CD4-positive, alpha-beta memory T cell (primary cell): ENCODE measurements around the gene GLI1. TPM values are rescaled to one million over a fixed set of nuclear protein-coding genes. Genes with fewer than 3 reads are reported as not detected.
"Not testable (repeated sequence)": the region's sequence is repeated elsewhere in the genome, so short reads cannot be mapped to it uniquely, and the experiment has no call there.

ENCODE experiments used
- CTCF ChIA-PET: fragments of 350-600 bp; sonication (Branson Sonifier 250); formaldehyde crosslinking; loops from one replicate; lab custom pipeline; 2021; ENCODE audit warnings: inconsistent platforms; ENCODE audit not compliant: partially characterized antibody; lab: Charles Lee
- POLR2A ChIA-PET: fragments of 350-600 bp; sonication (Branson Sonifier 250); formaldehyde crosslinking; loops from one replicate; lab custom pipeline; 2021; ENCODE audit not compliant: partially characterized antibody; lab: Charles Lee
- DNase-seq, 5 donors: peaks; one replicate each; pipeline versions ENCODE4 v3.0.0 to v3.0.0-alpha.2; 2020 to 2022; ENCODE audit warnings: mixed read lengths in 1 of 5
- H3K27ac ChIP-seq: one replicate; pipeline ENCODE4 v1.7.0; 2013; ENCODE audit warnings: low read depth, low read length
- H3K27me3 ChIP-seq: 2 replicates; pipeline ENCODE4 v1.7.0; 2013; ENCODE audit warnings: mild to moderate bottlenecking, low read length, moderate library complexity; ENCODE audit not compliant: insufficient read depth
- H3K36me3 ChIP-seq: 2 replicates; pipeline ENCODE4 v1.7.0; 2013; ENCODE audit warnings: mild to moderate bottlenecking, low read length, moderate library complexity; ENCODE audit not compliant: insufficient read depth
- H3K4me1 ChIP-seq: 2 replicates; pipeline ENCODE4 v1.7.0; 2013; ENCODE audit warnings: mild to moderate bottlenecking, low read length, moderate library complexity; ENCODE audit not compliant: insufficient read depth
- H3K4me3 ChIP-seq, 2 donors: one replicate each; pipeline ENCODE4 v1.7.0; 2013; ENCODE audit warnings: low read length in 2 of 2, mild to moderate bottlenecking in 1 of 2
- H3K9me3 ChIP-seq, 2 donors: one replicate each; pipeline ENCODE4 v1.7.0; 2013; ENCODE audit warnings: low read length in 2 of 2, control low read depth in 1 of 2; ENCODE audit not compliant: control insufficient read depth in 1 of 2
- H3K27ac Mint-ChIP-seq, 7 donors: one replicate each; pipeline ENCODE4 v1.8.0; 2020 to 2021; ENCODE audit warnings: mixed read lengths in 7 of 7, mild to moderate bottlenecking in 6 of 7, inconsistent platforms in 3 of 7, moderate library complexity in 3 of 7
- H3K27me3 Mint-ChIP-seq, 2 donors: one replicate each; pipeline ENCODE4 v1.8.0; 2020 to 2021; ENCODE audit warnings: mixed read lengths in 2 of 2
- H3K36me3 Mint-ChIP-seq, 2 donors: one replicate each; pipeline ENCODE4 v1.8.0; 2020 to 2021; ENCODE audit warnings: mixed read lengths in 2 of 2, inconsistent platforms in 1 of 2, mild to moderate bottlenecking in 1 of 2
- H3K4me1 Mint-ChIP-seq, 4 donors: one replicate each; pipeline ENCODE4 v1.8.0; 2020 to 2021; ENCODE audit warnings: mixed read lengths in 4 of 4, mild to moderate bottlenecking in 1 of 4
- H3K4me3 Mint-ChIP-seq, 8 donors: one replicate each; pipeline ENCODE4 v1.8.0; 2020 to 2021; ENCODE audit warnings: mixed read lengths in 8 of 8, mild to moderate bottlenecking in 7 of 8, moderate library complexity in 6 of 8, inconsistent platforms in 3 of 8
- H3K9me3 Mint-ChIP-seq, 8 donors: one replicate each; pipeline ENCODE4 v1.8.0; 2020 to 2021; ENCODE audit warnings: mixed read lengths in 8 of 8, mild to moderate bottlenecking in 5 of 8, inconsistent platforms in 3 of 8, moderate library complexity in 1 of 8
- intact Hi-C: fragments of 100-400 bp; cut with micrococcal nuclease; formaldehyde crosslinking; loops from one replicate; pipeline ENCODE4 v1.15.1; 2023
- polyA plus RNA-seq, 2 donors: library from polyadenylated mRNA; unstranded; fragments of 300-500 nt; fragmentation: Illumina TruSeq; gene quantifications; one replicate each; pipeline ENCODE4 v1.2.3, GENCODE V29; 2021
- total RNA-seq, 2 experiments: library from RNA; stranded (reverse); gene quantifications; one replicate each; pipeline ENCODE4 v1.2.3, GENCODE V29; 2021

The GLI1 gene
- total and polyA plus RNA-seq, 4 experiments from 2014 or later: 0.30 to 0.35 TPM; not detected in 2

- Mint-ChIP-seq H3K4me3 (no peak overlapping the region), H3K27me3 (no peaks in the 10 kb centered on the region)
- intact Hi-C loops: no loop called here
These were observed 40.1 kb upstream of the GLI1 start for GRCh38 chr12:57419495-57419894.

GRCh38 chr12:57420482-57420881 lies 39.1 kb upstream of the GLI1 start:
- Mint-ChIP-seq H3K9me3 (no peaks in the 10 kb centered on the region), H3K27me3 (no peaks in the 10 kb centered on the region), H3K27ac (peak overlapping the region in 4 of 7 donors; percentile 3 to 86 (median 60)), H3K4me1 (peaks cover 32 to 56% (median 38%) of the 10 kb centered on the region in 4 donors), H3K36me3 (peaks cover 27 to 32% of the 10 kb centered on the region in 2 donors), H3K4me3 (no peak overlapping the region)
- CTCF ChIA-PET: interaction anchor here (2.0 kb wide), 1 partner anchor 32 kb away, joined by 8 read pairs; no protein-coding TSS in a partner anchor
- intact Hi-C loops: no loop called here
- DNase-seq: no peak
- POLR2A ChIA-PET: interaction anchor here (1.4 kb wide), 1 partner anchor 10 kb away, joined by 4 read pairs; no protein-coding TSS in a partner anchor
- Histone ChIP-seq H3K27ac (no peak overlapping the region), H3K4me1 (peaks cover 16% of the 10 kb centered on the region), H3K4me3 (no peak overlapping the region), H3K9me3 (no peaks in the 10 kb centered on the region), H3K27me3 (no peaks in the 10 kb centered on the region), H3K36me3 (no peaks in the 10 kb centered on the region)

More at GRCh38 chr12:57419495-57419894, 40.1 kb upstream of the GLI1 start:
- Histone ChIP-seq H3K9me3 (no peaks in the 10 kb centered on the region), H3K36me3 (no peaks in the 10 kb centered on the region), H3K27me3 (no peaks in the 10 kb centered on the region), H3K27ac (no peak overlapping the region), H3K4me3 (no peak overlapping the region), H3K4me1 (peaks cover 16% of the 10 kb centered on the region)
- CTCF ChIA-PET: interaction anchor here (2.0 kb wide), 1 partner anchor 33 kb away, joined by 8 read pairs; no protein-coding TSS in a partner anchor
- POLR2A ChIA-PET: interaction anchor here (2.1 kb wide), 1 partner anchor 10 kb away, joined by 6 read pairs; no protein-coding TSS in a partner anchor
- Mint-ChIP-seq H3K27ac (peak overlapping the region in 4 of 7 donors; percentile 5 to 57 (median 28)), H3K9me3 (no peaks in the 10 kb centered on the region), H3K36me3 (peaks cover 25 to 30% of the 10 kb centered on the region in 2 donors), H3K4me1 (peaks cover 33 to 63% (median 42%) of the 10 kb centered on the region in 4 donors)
- DNase-seq: no peak

- H3K36me3 ChIP-seq, H3K27ac ChIP-seq, H3K9me3 ChIP-seq, H3K27me3 Mint-ChIP-seq, POLR2A ChIA-PET, intact Hi-C loops, H3K27me3 ChIP-seq, H3K9me3 Mint-ChIP-seq, H3K4me3 ChIP-seq, H3K4me3 Mint-ChIP-seq, DNase-seq: not testable (repeated sequence)
- CTCF ChIA-PET: interaction anchor here (1.6 kb wide), 1 partner anchor 29 kb away, joined by 3 read pairs; no protein-coding TSS in a partner anchor
- Mint-ChIP-seq H3K4me1 (peaks cover 32 to 53% (median 43%) of the 10 kb centered on the region in 4 donors), H3K27ac (peak overlapping the region in 2 of 7 donors; percentile 54 to 79), H3K36me3 (peaks cover 24 to 33% of the 10 kb centered on the region in 2 donors)
- peaks cover 21% of the 10 kb centered on the region for H3K4me1 ChIP-seq
These were observed 32.6 kb upstream of the GLI1 start for GRCh38 chr12:57426948-57427347.

GRCh38 chr12:57428965-57429364 lies 30.6 kb upstream of the GLI1 start:
- Mint-ChIP-seq H3K36me3 (peaks cover 13 to 24% of the 10 kb centered on the region in 2 donors), H3K9me3 (no peaks in the 10 kb centered on the region), H3K4me3 (peak overlapping the region; percentile 34 to 100 (median 89)), H3K27ac (peak overlapping the region; percentile 95 to 100 (median 100)), H3K4me1 (peaks cover 29 to 49% (median 40%) of the 10 kb centered on the region in 4 donors), H3K27me3 (no peaks in the 10 kb centered on the region)
- no peak for DNase-seq
- H3K4me3 ChIP-seq: no peak overlapping the region
- POLR2A ChIA-PET: interaction anchor here (0.7 to 1.8 kb wide), 2 partner anchors 30 to 979 kb away, joined by 3 to 17 read pairs; partner anchors contain the start of gene GLI1
- H3K9me3 ChIP-seq: no peaks in the 10 kb centered on the region
- H3K4me1 ChIP-seq: peaks cover 21% of the 10 kb centered on the region
- H3K27ac ChIP-seq: peak overlapping the region; percentile 90
- intact Hi-C loops: no loop called here
- CTCF ChIA-PET: interaction anchor here (0.9 to 1.8 kb wide), 4 partner anchors 8 to 32 kb away, joined by 3 to 7 read pairs (median 6); no protein-coding TSS in a partner anchor
- H3K36me3 ChIP-seq: no peaks in the 10 kb centered on the region
- no peaks in the 10 kb centered on the region for H3K27me3 ChIP-seq

- H3K9me3 Mint-ChIP-seq: no peaks in the 10 kb centered on the region
- CTCF ChIA-PET: interaction anchor here (0.9 to 1.8 kb wide), 7 partner anchors 8 to 153 kb away, joined by 3 to 14 read pairs (median 5); partner anchors contain the start of gene GLI1
These were observed 30.0 kb upstream of the GLI1 start for GRCh38 chr12:57429473-57430111.

GRCh38 chr12:57430112-57430930 lies 29.3 kb upstream of the GLI1 start:
- Histone ChIP-seq H3K36me3 (no peaks in the 10 kb centered on the region), H3K9me3 (no peaks in the 10 kb centered on the region), H3K27ac (peak overlapping the region; percentile 90), H3K4me3 (peak overlapping the region; percentile 14 to 67), H3K4me1 (peaks cover 21% of the 10 kb centered on the region), H3K27me3 (no peaks in the 10 kb centered on the region)
- Mint-ChIP-seq H3K4me1 (peaks cover 26 to 47% (median 38%) of the 10 kb centered on the region in 4 donors), H3K27ac (peak overlapping the region; percentile 97 to 100 (median 100)), H3K9me3 (no peaks in the 10 kb centered on the region), H3K4me3 (peak overlapping the region; percentile 97 to 100 (median 99)), H3K36me3 (peaks cover 7 to 20% of the 10 kb centered on the region in 2 donors), H3K27me3 (no peaks in the 10 kb centered on the region)
- peak in 4 of 5 donors; percentile 51 to 61 (median 58) for DNase-seq
- intact Hi-C loops: no loop called here
- ChIA-PET CTCF (interaction anchor here (0.9 to 1.8 kb wide), 5 partner anchors 9 to 153 kb away, joined by 3 to 14 read pairs (median 5); partner anchors contain the start of gene GLI1), POLR2A (interaction anchor here (0.6 to 1.8 kb wide), 15 partner anchors 10 to 743 kb away, joined by 3 to 17 read pairs (median 3); partner anchors contain the start of genes ARHGAP9, GLI1, PRIM1 and PTGES3)

More at GRCh38 chr12:57429473-57430111, 30.0 kb upstream of the GLI1 start:
- peak overlapping the region; percentile 14 to 67 for H3K4me3 ChIP-seq
- no peaks in the 10 kb centered on the region for H3K9me3 ChIP-seq
- H3K4me1 Mint-ChIP-seq: peaks cover 26 to 45% (median 37%) of the 10 kb centered on the region in 4 donors
- H3K27me3 Mint-ChIP-seq: no peaks in the 10 kb centered on the region
- H3K4me1 ChIP-seq: peaks cover 21% of the 10 kb centered on the region
- peak overlapping the region; percentile 90 to 100 (median 99) for H3K4me3 Mint-ChIP-seq
- peak overlapping the region; percentile 97 to 100 (median 100) for H3K27ac Mint-ChIP-seq
- intact Hi-C loops: no loop called here
- H3K36me3 ChIP-seq: no peaks in the 10 kb centered on the region
- DNase-seq: peak in 1 of 5 donors; percentile 4
- peaks cover 9 to 21% of the 10 kb centered on the region in 2 donors for H3K36me3 Mint-ChIP-seq
- POLR2A ChIA-PET: interaction anchor here (0.6 to 1.8 kb wide), 16 partner anchors 9 to 980 kb away, joined by 3 to 17 read pairs (median 3); partner anchors contain the start of genes ARHGAP9, GLI1, PRIM1 and PTGES3
- H3K27ac ChIP-seq: peak overlapping the region; percentile 90
- H3K27me3 ChIP-seq: no peaks in the 10 kb centered on the region
